GM23338 (cell line): ENCODE data around the gene MED7.

Experiments used
- CREB1 ChIP-seq: fragments of 250-450 bp; sonication (Bioruptor Pico); IDR thresholded peaks from 2 replicates; pipeline ENCODE4 v1.5.0; 2020; ENCODE audit warnings: low read depth, mild to moderate bottlenecking, moderate library complexity
- CTCF ChIP-seq, 2 experiments: fragments of 200-600 bp in 1 of 2; sonication (generic) in 1 of 2; conservative IDR thresholded peaks; 2 replicates each; pipeline versions ENCODE4 v1.5.1 to v1.6.1; 2016 to 2017; ENCODE audit warnings: antibody characterized with exemption in 2 of 2, low read depth in 2 of 2, mild to moderate bottlenecking in 2 of 2, moderate library complexity in 1 of 2
- ETS1 ChIP-seq: IDR thresholded peaks from 2 replicates; pipeline ENCODE4 v1.6.1; 2016; ENCODE audit warnings: antibody characterized with exemption
- EZH2 ChIP-seq: fragments of 200-600 bp; sonication (generic); IDR thresholded peaks from one replicate; pipeline ENCODE4 v1.8.0; 2017; ENCODE audit warnings: antibody characterized with exemption, mild to moderate bottlenecking, low read depth; ENCODE audit not compliant: unreplicated experiment
- EZH2phosphoT487 ChIP-seq: fragments of 200-600 bp; sonication (generic); IDR thresholded peaks from one replicate; pipeline ENCODE4 v1.8.1; 2018; ENCODE audit warnings: antibody characterized with exemption; ENCODE audit not compliant: unreplicated experiment
- JUNB ChIP-seq: IDR thresholded peaks from one replicate; pipeline ENCODE4 v1.6.1; 2016; ENCODE audit warnings: antibody characterized with exemption; ENCODE audit not compliant: unreplicated experiment
- NANOG ChIP-seq: IDR thresholded peaks from 2 replicates; pipeline ENCODE4 v1.6.1; 2016; ENCODE audit warnings: antibody characterized with exemption, borderline replicate concordance
- POLR2AphosphoS5 ChIP-seq: IDR thresholded peaks from 2 replicates; pipeline ENCODE4 v1.6.1; 2016; ENCODE audit warnings: antibody characterized with exemption, low read depth
- REST ChIP-seq: IDR thresholded peaks from one replicate; pipeline ENCODE4 v1.6.1; 2018; ENCODE audit warnings: antibody characterized with exemption; ENCODE audit not compliant: unreplicated experiment
- STAT1 ChIP-seq: IDR thresholded peaks from one replicate; pipeline ENCODE4 v1.6.1; 2016; ENCODE audit warnings: antibody characterized with exemption; ENCODE audit not compliant: unreplicated experiment
- ZNF114 ChIP-seq: fragments of 250-450 bp; sonication (Bioruptor Pico); IDR thresholded peaks from 2 replicates; pipeline ENCODE4 v1.5.0; 2020; ENCODE audit warnings: mild to moderate bottlenecking, moderate library complexity
- ZNF331 ChIP-seq: fragments of 250-450 bp; sonication (Bioruptor Pico); IDR thresholded peaks from 2 replicates; pipeline ENCODE4 v1.5.0; 2020; ENCODE audit warnings: low read depth, mild to moderate bottlenecking, moderate library complexity
- ZNF462 ChIP-seq: fragments of 250-450 bp; sonication (Bioruptor Pico); IDR thresholded peaks from 2 replicates; pipeline ENCODE4 v1.5.0; 2020; ENCODE audit warnings: mild to moderate bottlenecking, moderate library complexity

- TF ChIP-seq EZH2, result no peak
- TF ChIP-seq POLR2AphosphoS5, result no peak
- no peak for TF ChIP-seq CTCF (conservative IDR thresholded peaks at IDR 0.05; ENCODE audit: low read depth in 2 of 2)
- no peak for TF ChIP-seq EZH2phosphoT487
- TF ChIP-seq ZNF462 (CRISPR knock-in tag), result no peak
- TF ChIP-seq CREB1 (CRISPR knock-in tag), result no peak
- TF ChIP-seq ETS1, result no peak
- no peak for TF ChIP-seq REST
- no peak for TF ChIP-seq JUNB
- no peak for TF ChIP-seq STAT1
- TF ChIP-seq ZNF114 (CRISPR knock-in tag), result no peak
- no peak for TF ChIP-seq ZNF331
- no peak for TF ChIP-seq NANOG
These were observed 5.0 kb downstream of the MED7 start for GRCh38 chr5:157137691-157138090.
